Omental fat pad (tissue), 4 donors: ENCODE measurements around the gene C14orf119. TPM values are rescaled to one million over a fixed set of nuclear protein-coding genes. Genes with fewer than 3 reads are reported as not detected.
A peak's percentile ranks its signal among the peaks of the same experiment; 100 is the strongest.

Experiments
- ATAC-seq: fragments of 150-250 bp; one replicate; pipeline ENCODE4 v1.9.1; 2016; ENCODE audit warnings: mild to moderate bottlenecking, moderate library complexity; ENCODE audit not compliant: low FRiP score
- DNase-seq: peaks from one replicate; pipeline ENCODE4 v3.0.0-alpha.2; 2019; ENCODE audit warnings: low spot score
- CTCF ChIP-seq, 3 donors: fragments of 450-650 bp; IDR thresholded peaks; one replicate each; pipeline ENCODE4 v1.5.1; 2016 to 2017; ENCODE audit warnings: antibody characterized with exemption in 3 of 3, mild to moderate bottlenecking in 3 of 3, moderate library complexity in 2 of 3
- total RNA-seq, 4 donors: library from RNA; depleted of rRNA; stranded (reverse); fragments of >200 nt; gene quantifications; one replicate each; pipeline ENCODE4 v1.1.0, GENCODE V29; 2016

C14orf119 gene
- total RNA-seq, 4 donors from 2014 or later: 39.2 to 46.7 (median 43.6) TPM

- DNase-seq: peak; percentile 64
- ATAC-seq: peak; percentile 80
- TF ChIP-seq CTCF (IDR thresholded peaks at IDR 0.05): no peak
These were observed 33.3 kb upstream of the C14orf119 start for GRCh38 chr14:23062002-23062401.

- no peak for DNase-seq
- TF ChIP-seq CTCF (IDR thresholded peaks at IDR 0.05): no peak
- no peak for ATAC-seq
These were observed 31.7 kb upstream of the C14orf119 start for GRCh38 chr14:23063601-23064000.

GRCh38 chr14:23066368-23066767, 28.9 kb upstream of the C14orf119 start:
- TF ChIP-seq CTCF (IDR thresholded peaks at IDR 0.05): no peak
- ATAC-seq: no peak
- no peak for DNase-seq

GRCh38 chr14:23066855-23067744, 28.2 kb upstream of the C14orf119 start:
- ATAC-seq (no peak), DNase-seq (no peak)
- no peak for TF ChIP-seq CTCF (IDR thresholded peaks at IDR 0.05)

- ATAC-seq: no peak
- DNase-seq: no peak
These were observed 27.2 kb upstream of the C14orf119 start for GRCh38 chr14:23067847-23068788.

More at GRCh38 chr14:23067847-23068788, 27.2 kb upstream of the C14orf119 start:
- TF ChIP-seq CTCF (IDR thresholded peaks at IDR 0.05): no peak
